Measurements from ENCODE around the gene TLR5. TPM values are rescaled to one million over a fixed set of nuclear protein-coding genes. Genes with fewer than 3 reads are reported as not detected.

The TLR5 gene
- total RNA-seq, 1 donor from 2014 or later: 0.49 TPM

Other genes starting within 250 kb of the TLR5 start
- 9.8 TPM for gene SUSD4, start 220.9 kb upstream of the TLR5 start, total RNA-seq